ENCODE results near the gene NSUN2. TPM values are rescaled to one million over a fixed set of nuclear protein-coding genes. Genes with fewer than 3 reads are reported as not detected.

The NSUN2 gene
- total RNA-seq, 2 donors from 2014 or later = 42.2 to 52.6 TPM

- ATAC-seq (ENCODE audit: insufficient number of reproducible peaks, low FRiP score, low read depth) (no peak), DNase-seq (ENCODE audit: low spot score) (no peak)
- H3K27me3 ChIP-seq (replicated peaks; ENCODE audit: insufficient read depth) = no peaks in the 10 kb centered on the region
- TF ChIP-seq CTCF (IDR thresholded peaks at IDR 0.05) = no peak
- H3K9me3 ChIP-seq = no peaks in the 10 kb centered on the region
- no peak overlapping the region for H3K4me3 ChIP-seq
- no peaks in the 10 kb centered on the region for H3K36me3 ChIP-seq
- peaks cover 8 to 19% of the 10 kb centered on the region in 2 donors for H3K4me1 ChIP-seq (ENCODE audit: control insufficient read depth in 1 of 2, low read depth in 2 of 2)
- H3K27ac ChIP-seq = no peak overlapping the region
These were observed 3.4 kb upstream of the NSUN2 start for GRCh38 chr5:6636293-6636692.

GRCh38 chr5:6634788-6635430 lies 2.1 kb upstream of the NSUN2 start:
- ATAC-seq (ENCODE audit: insufficient number of reproducible peaks, low FRiP score, low read depth) (no peak), DNase-seq (ENCODE audit: low spot score) (no peak)
- TF ChIP-seq CTCF (IDR thresholded peaks at IDR 0.05) = no peak
- Histone ChIP-seq H3K27ac (no peak overlapping the region), H3K4me3 (peak overlapping the region; percentile 90), H3K9me3 (no peaks in the 10 kb centered on the region), H3K36me3 (no peaks in the 10 kb centered on the region), H3K4me1 (ENCODE audit: control insufficient read depth in 1 of 2, low read depth in 2 of 2) (peaks cover 8 to 22% of the 10 kb centered on the region in 2 donors), H3K27me3 (replicated peaks; ENCODE audit: insufficient read depth) (no peaks in the 10 kb centered on the region)

GRCh38 chr5:6634306-6634705 lies 1.5 kb upstream of the NSUN2 start:
- no peak for DNase-seq (ENCODE audit: low spot score)
- Histone ChIP-seq H3K9me3 (no peaks in the 10 kb centered on the region), H3K27me3 (replicated peaks; ENCODE audit: insufficient read depth) (no peaks in the 10 kb centered on the region), H3K27ac (no peak overlapping the region), H3K36me3 (peaks cover 2% of the 10 kb centered on the region), H3K4me3 (peak overlapping the region; percentile 90), H3K4me1 (ENCODE audit: control insufficient read depth in 1 of 2, low read depth in 2 of 2) (peaks cover 8 to 22% of the 10 kb centered on the region in 2 donors)
- no peak for TF ChIP-seq CTCF (IDR thresholded peaks at IDR 0.05)
- ATAC-seq (ENCODE audit: insufficient number of reproducible peaks, low FRiP score, low read depth) = no peak

- DNase-seq (ENCODE audit: low spot score) (peak; percentile 2), ATAC-seq (ENCODE audit: insufficient number of reproducible peaks, low FRiP score, low read depth) (peak; percentile 23)
- Histone ChIP-seq H3K4me1 (ENCODE audit: control insufficient read depth in 1 of 2, low read depth in 2 of 2) (peaks cover 8 to 22% of the 10 kb centered on the region in 2 donors), H3K27me3 (replicated peaks; ENCODE audit: insufficient read depth) (no peaks in the 10 kb centered on the region), H3K4me3 (peak overlapping the region; percentile 90), H3K9me3 (no peaks in the 10 kb centered on the region), H3K36me3 (peaks cover 8% of the 10 kb centered on the region), H3K27ac (peak overlapping the region; percentile 88 to 94)
- TF ChIP-seq CTCF (IDR thresholded peaks at IDR 0.05) = no peak
These were observed 813 bp upstream of the NSUN2 start for GRCh38 chr5:6633469-6634245.

- peaks cover 8 to 22% of the 10 kb centered on the region in 2 donors for H3K4me1 ChIP-seq (ENCODE audit: control insufficient read depth in 1 of 2, low read depth in 2 of 2)
These were observed 438 bp downstream of the NSUN2 start for GRCh38 chr5:6632324-6632887.

More at GRCh38 chr5:6632324-6632887, 438 bp downstream of the NSUN2 start:
- Histone ChIP-seq H3K27ac (peak overlapping the region; percentile 88 to 94), H3K27me3 (replicated peaks; ENCODE audit: insufficient read depth) (no peaks in the 10 kb centered on the region), H3K9me3 (no peaks in the 10 kb centered on the region), H3K36me3 (peaks cover 8% of the 10 kb centered on the region), H3K4me3 (peak overlapping the region; percentile 90)
- ATAC-seq (ENCODE audit: insufficient number of reproducible peaks, low FRiP score, low read depth) (no peak), DNase-seq (ENCODE audit: low spot score) (no peak)
- peak; percentile 20 for TF ChIP-seq CTCF (IDR thresholded peaks at IDR 0.05)

Data from thoracic aorta (tissue), 2 donors.